ENCODE data around the gene MYL7.

- TF ChIP-seq CTCF (IDR thresholded peaks at IDR 0.05): no peak
- TF ChIP-seq RFX5 (IDR thresholded peaks at IDR 0.05): no peak
- no peak for TF ChIP-seq POLR2A (IDR thresholded peaks at IDR 0.05; ENCODE audit: low read length)
- no peak for TF ChIP-seq NR3C1 (IDR thresholded peaks at IDR 0.05)
- no peak for TF ChIP-seq ESRRA (IDR thresholded peaks at IDR 0.05; ENCODE audit: borderline replicate concordance, low read length)
- no peak for TF ChIP-seq SREBF2 (IDR thresholded peaks at IDR 0.05)
- no peak for TF ChIP-seq HEYL (CRISPR knock-in tag; IDR thresholded peaks at IDR 0.05)
- no peak for TF ChIP-seq JUN (IDR thresholded peaks at IDR 0.05)
- no peak for TF ChIP-seq RCOR1 (IDR thresholded peaks at IDR 0.05; ENCODE audit: low read depth, low read length)
These were observed 12.2 kb downstream of the MYL7 start for GRCh38 chr7:44128721-44129582.
